Duodenal mucosa (tissue), 2 donors: Measurements from ENCODE around the gene CNN3.
A peak's percentile ranks its signal among the peaks of the same experiment; 100 is the strongest.
"Not testable (repeated sequence)": the region's sequence is repeated elsewhere in the genome, so short reads cannot be mapped to it uniquely, and the experiment has no call there.

Source experiments
- H3K27ac ChIP-seq: one replicate; pipeline ENCODE4 v1.7.0; 2013; ENCODE audit warnings: low read depth, low read length
- H3K27me3 ChIP-seq, 2 donors: one replicate each; pipeline ENCODE4 v1.7.0; 2013; ENCODE audit warnings: low read length in 2 of 2, control low read depth in 1 of 2; ENCODE audit not compliant: insufficient read depth in 2 of 2, control insufficient read depth in 1 of 2
- H3K36me3 ChIP-seq, 2 donors: one replicate each; pipeline ENCODE4 v1.7.0; 2013; ENCODE audit warnings: low read length in 2 of 2, control low read depth in 1 of 2; ENCODE audit not compliant: insufficient read depth in 2 of 2, control insufficient read depth in 1 of 2
- H3K4me1 ChIP-seq, 2 donors: one replicate each; pipeline ENCODE4 v1.7.0; 2013; ENCODE audit warnings: low read length in 2 of 2, control low read depth in 1 of 2; ENCODE audit not compliant: insufficient read depth in 2 of 2, control insufficient read depth in 1 of 2
- H3K4me3 ChIP-seq, 2 donors: one replicate each; pipeline ENCODE4 v1.7.0; 2013; ENCODE audit warnings: low read length in 2 of 2, low read depth in 1 of 2
- H3K9ac ChIP-seq, 2 donors: one replicate each; pipeline ENCODE4 v1.7.0; 2013; ENCODE audit warnings: low read length in 2 of 2, low read depth in 1 of 2
- H3K9me3 ChIP-seq, 2 donors: one replicate each; pipeline ENCODE4 v1.7.0; 2013; ENCODE audit warnings: low read length in 2 of 2, control low read depth in 1 of 2; ENCODE audit not compliant: control insufficient read depth in 1 of 2

CNN3 gene

GRCh38 chr1:94951046-94951445 is 24.1 kb upstream of the CNN3 start:
- H3K36me3 ChIP-seq: no peaks in the 10 kb centered on the region
- H3K4me1 ChIP-seq: peaks cover 53% of the 10 kb centered on the region in 2 donors
- H3K27ac ChIP-seq: no peak overlapping the region
- H3K9ac ChIP-seq: no peak overlapping the region
- peaks cover 0 to 3% of the 10 kb centered on the region in 2 donors for H3K9me3 ChIP-seq
- H3K27me3 ChIP-seq: no peaks in the 10 kb centered on the region
- no peak overlapping the region for H3K4me3 ChIP-seq

GRCh38 chr1:94949681-94950661 is 23.1 kb upstream of the CNN3 start:
- Histone ChIP-seq H3K27ac (no peak overlapping the region), H3K4me3 (no peak overlapping the region), H3K36me3 (no peaks in the 10 kb centered on the region), H3K9ac (no peak overlapping the region), H3K4me1 (peaks cover 46 to 55% of the 10 kb centered on the region in 2 donors), H3K9me3 (peaks cover 0 to 3% of the 10 kb centered on the region in 2 donors), H3K27me3 (no peaks in the 10 kb centered on the region)

- no peak overlapping the region for H3K4me3 ChIP-seq
- H3K27me3 ChIP-seq: no peaks in the 10 kb centered on the region
- H3K9me3 ChIP-seq: no peaks in the 10 kb centered on the region
- peaks cover 49 to 59% of the 10 kb centered on the region in 2 donors for H3K4me1 ChIP-seq
- no peaks in the 10 kb centered on the region for H3K36me3 ChIP-seq
- H3K9ac ChIP-seq: peak overlapping the region in 1 of 2 donors; percentile 22
- H3K27ac ChIP-seq: no peak overlapping the region
Measured at GRCh38 chr1:94947437-94947836, 20.5 kb upstream of the CNN3 start.

- no peak overlapping the region for H3K4me3 ChIP-seq
- H3K27ac ChIP-seq: no peak overlapping the region
- peaks cover 49 to 62% of the 10 kb centered on the region in 2 donors for H3K4me1 ChIP-seq
- no peaks in the 10 kb centered on the region for H3K9me3 ChIP-seq
- no peaks in the 10 kb centered on the region for H3K27me3 ChIP-seq
- peak overlapping the region in 1 of 2 donors; percentile 22 for H3K9ac ChIP-seq
- H3K36me3 ChIP-seq: no peaks in the 10 kb centered on the region
Measured at GRCh38 chr1:94946886-94947285, 20.0 kb upstream of the CNN3 start.

GRCh38 chr1:94942171-94943128 is 15.5 kb upstream of the CNN3 start:
- Histone ChIP-seq H3K27me3 (no peaks in the 10 kb centered on the region), H3K9me3 (no peaks in the 10 kb centered on the region), H3K4me3 (peak overlapping the region in 1 of 2 donors; percentile 5), H3K4me1 (peaks cover 30 to 45% of the 10 kb centered on the region in 2 donors), H3K9ac (no peak overlapping the region), H3K36me3 (no peaks in the 10 kb centered on the region), H3K27ac (no peak overlapping the region)

- H3K4me1 ChIP-seq: peaks cover 20 to 43% of the 10 kb centered on the region in 2 donors
- H3K9ac ChIP-seq, H3K4me3 ChIP-seq, H3K36me3 ChIP-seq, H3K27ac ChIP-seq, H3K27me3 ChIP-seq, H3K9me3 ChIP-seq: not testable (repeated sequence)
Measured at GRCh38 chr1:94941480-94941879, 14.6 kb upstream of the CNN3 start.

GRCh38 chr1:94940738-94941137 is 13.8 kb upstream of the CNN3 start:
- no peaks in the 10 kb centered on the region for H3K27me3 ChIP-seq
- H3K27ac ChIP-seq: no peak overlapping the region
- no peak overlapping the region for H3K4me3 ChIP-seq
- H3K36me3 ChIP-seq: no peaks in the 10 kb centered on the region
- H3K4me1 ChIP-seq: peaks cover 18 to 37% of the 10 kb centered on the region in 2 donors
- H3K9ac ChIP-seq: no peak overlapping the region
- H3K9me3 ChIP-seq: no peaks in the 10 kb centered on the region

GRCh38 chr1:94937820-94938219 is 10.9 kb upstream of the CNN3 start:
- peaks cover 0 to 8% of the 10 kb centered on the region in 2 donors for H3K36me3 ChIP-seq
- no peak overlapping the region for H3K9ac ChIP-seq
- peaks cover 2 to 15% of the 10 kb centered on the region in 2 donors for H3K4me1 ChIP-seq
- H3K27me3 ChIP-seq: no peaks in the 10 kb centered on the region
- H3K4me3 ChIP-seq: no peak overlapping the region
- no peak overlapping the region for H3K27ac ChIP-seq
- H3K9me3 ChIP-seq: no peaks in the 10 kb centered on the region

- H3K27ac ChIP-seq: no peak overlapping the region
- H3K9ac ChIP-seq: no peak overlapping the region
- H3K36me3 ChIP-seq: peaks cover 0 to 10% of the 10 kb centered on the region in 2 donors
- H3K27me3 ChIP-seq: no peaks in the 10 kb centered on the region
- no peaks in the 10 kb centered on the region for H3K9me3 ChIP-seq
- no peak overlapping the region for H3K4me3 ChIP-seq
- peaks cover 0 to 9% of the 10 kb centered on the region in 2 donors for H3K4me1 ChIP-seq
Measured at GRCh38 chr1:94936861-94937620, 10.1 kb upstream of the CNN3 start.
